Hippocampal formation (tissue), 2 donors: ENCODE data around the gene TAF3.

Experiments
- DNase-seq, 2 donors: peaks; one replicate each; lab custom pipeline; 2025; lab: John Stamatoyannopoulos, UW

TAF3 gene

DNA sequence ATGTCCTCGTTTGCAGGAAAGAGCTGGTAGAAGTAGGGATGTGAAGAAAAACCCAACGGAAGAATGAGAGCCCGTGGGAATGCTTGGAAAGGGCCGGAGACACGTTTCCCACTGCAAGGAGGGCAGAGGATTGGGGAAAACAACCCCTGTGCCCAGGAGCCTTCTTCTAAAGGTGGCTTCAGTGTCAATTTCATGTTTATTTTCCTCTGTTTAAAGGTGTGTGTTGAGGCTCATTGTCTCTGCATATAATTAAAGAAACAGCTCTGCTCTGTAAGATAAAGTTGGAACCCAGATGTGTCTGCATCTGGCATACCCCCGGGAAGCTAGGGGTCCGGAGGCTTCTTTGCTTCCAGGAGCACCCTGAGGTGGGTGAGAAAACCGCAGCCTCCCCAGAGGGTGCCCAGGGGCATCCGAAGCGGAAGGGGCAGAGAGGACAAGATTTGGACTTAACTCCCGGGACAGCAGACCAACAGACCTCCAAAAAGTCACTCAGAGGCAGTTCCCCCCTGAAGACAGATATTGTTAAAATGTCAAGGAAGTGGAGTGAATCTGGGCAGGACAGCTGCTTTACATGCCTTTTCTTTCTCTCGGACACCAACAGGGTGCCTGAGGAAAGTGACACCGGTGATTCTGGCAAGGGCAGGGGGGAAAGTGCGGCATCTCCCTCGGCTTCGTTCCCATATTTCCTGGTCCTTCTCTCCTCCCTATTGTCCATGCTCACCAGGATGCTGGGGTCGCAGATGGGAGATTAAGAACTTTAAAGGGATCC lies 227.6 kb downstream of the TAF3 start:
- DNase-seq: no peak

DNA sequence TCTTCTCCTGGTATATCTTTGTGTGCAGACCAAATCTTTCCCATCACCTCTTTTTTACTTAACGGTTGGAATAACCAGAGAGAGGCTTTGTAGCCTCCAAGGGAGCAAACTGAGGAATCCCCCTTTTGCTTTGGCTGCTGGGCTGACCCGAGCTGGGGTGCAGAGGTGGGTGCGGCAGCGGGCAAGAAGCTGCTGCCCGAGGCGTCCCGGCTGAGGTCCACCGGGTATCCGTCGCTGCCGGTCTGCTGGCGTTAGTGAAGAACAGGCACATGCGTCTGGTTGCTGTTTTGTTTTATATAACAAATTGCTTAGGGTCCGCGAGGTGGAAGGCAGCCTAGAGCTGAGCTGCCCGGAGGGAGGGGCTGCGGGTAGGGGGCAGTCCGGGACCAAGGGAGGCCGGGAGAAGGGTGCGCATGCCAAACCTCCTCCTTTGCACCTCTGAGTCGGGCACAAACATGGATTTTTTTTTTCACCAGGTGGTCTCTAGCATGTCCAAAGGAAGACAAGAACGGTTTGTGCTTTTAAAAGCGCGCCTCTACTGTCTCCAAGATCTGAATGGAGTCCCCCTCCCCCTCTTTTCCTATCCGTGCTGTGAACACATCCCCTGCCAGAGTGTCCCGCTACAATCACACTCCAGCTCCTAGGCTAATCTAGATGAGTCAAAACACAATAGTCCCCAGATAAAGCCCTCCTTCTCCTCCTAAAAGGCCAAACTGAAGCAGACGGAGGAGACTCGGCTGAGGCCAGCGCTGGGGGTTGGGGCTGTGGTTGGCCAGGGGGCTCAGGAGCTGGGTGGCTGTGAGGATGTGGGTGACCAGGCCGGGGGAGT lies 229.4 kb downstream of the TAF3 start:
- no peak for DNase-seq

DNA sequence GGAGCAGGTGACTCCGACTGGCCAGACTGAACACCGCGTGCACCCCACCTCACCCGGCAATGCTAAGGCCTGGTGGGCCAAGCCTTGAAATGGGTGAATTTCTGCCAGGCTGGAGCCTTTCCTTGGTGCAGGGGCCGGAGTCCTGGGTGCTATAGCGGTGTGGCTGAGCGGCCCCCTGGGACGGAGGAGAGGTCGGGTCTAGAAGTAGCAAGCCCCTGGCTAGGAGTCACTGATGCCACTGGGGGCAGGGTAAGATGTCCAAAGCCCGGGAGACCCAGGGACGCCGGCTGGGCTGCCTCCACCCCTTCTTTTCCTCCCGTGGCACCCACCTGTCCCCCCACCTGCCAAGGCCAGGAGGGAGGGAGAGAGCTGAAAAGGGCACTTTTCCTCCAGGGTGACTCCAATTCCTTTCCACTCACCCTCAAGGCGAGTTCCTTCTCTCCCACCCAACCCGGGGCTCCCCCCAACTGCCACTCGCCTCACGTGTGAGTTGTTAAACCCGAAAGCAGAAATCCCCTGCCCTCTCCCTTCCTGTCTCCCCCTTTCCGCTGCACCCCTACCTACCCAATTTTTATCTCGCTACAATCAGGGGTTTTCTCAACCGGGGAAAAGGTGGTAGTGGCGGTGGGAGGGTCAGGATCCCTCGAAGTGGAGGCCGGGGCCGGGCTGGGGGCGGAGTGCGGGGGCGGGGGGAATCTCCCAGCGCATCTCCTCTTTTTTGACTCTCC lies 230.1 kb downstream of the TAF3 start:
- no peak for DNase-seq

DNA sequence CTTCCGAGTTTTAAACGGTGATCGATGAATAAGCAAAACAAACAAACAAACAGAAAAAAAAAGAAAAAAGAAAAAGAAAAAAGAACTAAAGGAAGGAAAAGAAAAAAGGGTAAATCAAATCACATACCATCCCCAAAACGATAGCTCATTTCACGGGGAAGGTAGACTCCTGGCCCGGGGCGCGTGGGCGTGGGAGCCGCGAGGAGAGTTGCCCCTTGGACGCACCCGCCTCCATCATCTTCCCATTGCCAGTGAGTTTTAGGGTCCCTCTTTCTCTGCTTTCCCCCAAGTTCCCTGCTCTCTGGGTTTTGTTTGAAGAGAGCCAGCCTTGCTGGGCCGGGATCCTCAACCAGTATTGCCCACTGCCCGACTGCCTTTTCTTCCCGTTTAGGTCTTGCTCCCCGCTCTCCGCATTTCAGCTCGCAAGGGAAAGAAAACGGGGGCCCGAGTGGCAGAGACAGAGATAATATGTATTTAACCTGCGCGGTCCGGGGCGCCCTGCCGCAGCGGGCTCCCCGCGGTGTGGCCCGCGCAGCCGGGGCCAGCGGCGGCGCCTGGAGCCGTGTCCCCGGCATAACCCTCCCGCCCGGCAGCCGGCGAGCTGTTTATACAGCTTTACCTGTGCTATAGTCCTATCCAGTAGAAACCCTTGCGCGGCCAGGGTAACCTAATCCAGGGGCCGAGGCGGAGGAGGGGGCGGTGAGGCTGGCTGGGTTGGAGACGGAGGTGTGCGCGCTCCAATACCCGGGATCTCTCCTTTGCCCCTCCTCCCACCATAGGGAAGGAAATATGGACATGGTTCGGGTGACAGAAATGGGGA lies 230.9 kb downstream of the TAF3 start:
- DNase-seq: no peak

- no peak for DNase-seq
Measured at GRCh38 chr10:8049865-8050555, 231.7 kb downstream of the TAF3 start.

GRCh38 chr10:8050556-8051108 lies 232.3 kb downstream of the TAF3 start:
- no peak for DNase-seq

GRCh38 chr10:8051109-8051821 lies 233.0 kb downstream of the TAF3 start:
- DNase-seq: no peak

- no peak for DNase-seq
Measured at GRCh38 chr10:8051851-8052257, 233.5 kb downstream of the TAF3 start.

DNA sequence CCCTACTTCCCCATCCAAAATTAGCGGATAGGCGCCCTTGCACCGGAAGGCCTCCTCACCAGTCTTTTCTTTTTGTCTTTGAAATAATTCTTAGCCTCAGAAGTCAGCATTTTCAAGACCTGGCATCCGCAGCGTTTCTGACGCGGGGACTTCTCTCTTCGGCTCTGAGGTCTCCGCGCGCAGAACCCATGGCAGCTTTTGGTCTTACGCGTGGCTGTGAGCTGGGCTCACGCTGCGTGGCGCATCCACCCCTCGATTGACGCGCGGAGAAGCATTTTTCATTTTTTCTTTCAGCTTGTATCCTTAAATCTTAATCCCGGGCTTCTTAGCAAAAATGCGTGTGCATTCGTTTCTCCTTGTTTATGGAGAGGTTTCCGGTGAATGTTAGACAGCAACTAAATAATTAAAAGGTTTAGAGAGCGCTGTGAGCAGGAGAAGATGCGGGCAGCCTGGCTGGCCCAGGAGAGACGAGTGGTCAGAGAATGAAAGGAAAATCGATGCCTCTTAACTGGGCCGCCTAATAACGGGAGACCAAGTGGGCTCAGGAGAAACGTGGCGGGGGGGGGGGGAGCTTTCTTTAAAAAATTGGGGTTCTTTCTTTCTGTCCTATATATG lies 234.1 kb downstream of the TAF3 start:
- no peak for DNase-seq

- DNase-seq: no peak
Measured at GRCh38 chr10:8052956-8053445, 234.7 kb downstream of the TAF3 start.

DNA sequence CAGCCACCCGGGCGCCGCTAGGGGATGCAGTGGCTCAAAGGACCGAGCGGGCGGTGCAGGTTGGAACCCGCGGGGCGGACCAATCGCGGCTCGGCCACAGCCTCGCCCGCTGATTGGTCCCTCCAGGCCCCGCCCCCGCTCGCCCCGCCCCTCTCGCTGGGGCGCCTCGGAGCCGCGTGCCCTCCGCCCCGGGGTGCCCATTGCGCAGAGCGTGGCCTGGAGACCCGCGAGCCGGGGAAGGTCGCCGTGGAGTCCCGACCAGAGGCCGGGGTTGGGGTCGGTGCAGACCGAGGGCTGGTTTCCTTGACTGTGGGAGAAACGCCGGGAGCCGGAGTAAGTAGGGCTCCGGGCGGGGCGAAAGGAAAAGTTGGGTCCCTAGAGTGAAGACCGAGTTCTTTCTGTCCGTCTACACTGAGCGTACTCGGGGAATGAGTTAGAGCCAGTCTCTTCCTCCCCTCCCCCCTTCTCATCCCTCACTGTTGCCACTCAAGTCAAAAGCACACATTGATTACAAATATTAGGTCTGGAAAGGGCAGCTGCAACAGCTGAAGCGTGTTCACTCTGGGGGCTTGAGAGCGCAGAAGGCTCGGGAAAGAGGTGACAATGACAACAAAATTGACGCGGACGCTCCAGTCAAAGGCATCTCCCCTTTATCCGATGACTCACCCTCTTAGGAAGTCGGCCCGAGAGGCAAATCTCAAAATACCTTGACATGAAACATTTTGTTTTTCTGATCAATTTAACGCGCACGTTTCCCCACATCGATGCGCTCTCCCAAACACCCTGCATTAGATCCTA lies 235.3 kb downstream of the TAF3 start:
- DNase-seq: peak; percentile 1 to 30

DNA sequence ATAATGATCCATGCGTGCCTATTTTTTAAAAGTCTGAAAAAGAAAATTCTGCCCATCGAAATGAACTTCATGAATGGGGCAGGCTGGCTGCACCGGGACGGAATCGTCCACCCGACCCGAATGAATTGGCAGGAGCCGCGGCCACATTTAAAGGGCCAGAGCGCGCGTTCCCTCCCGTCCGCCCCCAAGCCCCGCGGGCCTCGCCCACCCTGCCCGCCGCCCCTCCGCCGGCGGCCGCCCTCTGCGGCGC lies 235.9 kb downstream of the TAF3 start:
- DNase-seq: no peak

GRCh38 chr10:8054494-8055407 lies 236.4 kb downstream of the TAF3 start, which contains the start of gene GATA3:
Gene GATA3, plus strand, starts transcription at chr10:8054688. Its CDS starts 968 bp downstream, at chr10:8055656.
- DNase-seq: no peak

DNA sequence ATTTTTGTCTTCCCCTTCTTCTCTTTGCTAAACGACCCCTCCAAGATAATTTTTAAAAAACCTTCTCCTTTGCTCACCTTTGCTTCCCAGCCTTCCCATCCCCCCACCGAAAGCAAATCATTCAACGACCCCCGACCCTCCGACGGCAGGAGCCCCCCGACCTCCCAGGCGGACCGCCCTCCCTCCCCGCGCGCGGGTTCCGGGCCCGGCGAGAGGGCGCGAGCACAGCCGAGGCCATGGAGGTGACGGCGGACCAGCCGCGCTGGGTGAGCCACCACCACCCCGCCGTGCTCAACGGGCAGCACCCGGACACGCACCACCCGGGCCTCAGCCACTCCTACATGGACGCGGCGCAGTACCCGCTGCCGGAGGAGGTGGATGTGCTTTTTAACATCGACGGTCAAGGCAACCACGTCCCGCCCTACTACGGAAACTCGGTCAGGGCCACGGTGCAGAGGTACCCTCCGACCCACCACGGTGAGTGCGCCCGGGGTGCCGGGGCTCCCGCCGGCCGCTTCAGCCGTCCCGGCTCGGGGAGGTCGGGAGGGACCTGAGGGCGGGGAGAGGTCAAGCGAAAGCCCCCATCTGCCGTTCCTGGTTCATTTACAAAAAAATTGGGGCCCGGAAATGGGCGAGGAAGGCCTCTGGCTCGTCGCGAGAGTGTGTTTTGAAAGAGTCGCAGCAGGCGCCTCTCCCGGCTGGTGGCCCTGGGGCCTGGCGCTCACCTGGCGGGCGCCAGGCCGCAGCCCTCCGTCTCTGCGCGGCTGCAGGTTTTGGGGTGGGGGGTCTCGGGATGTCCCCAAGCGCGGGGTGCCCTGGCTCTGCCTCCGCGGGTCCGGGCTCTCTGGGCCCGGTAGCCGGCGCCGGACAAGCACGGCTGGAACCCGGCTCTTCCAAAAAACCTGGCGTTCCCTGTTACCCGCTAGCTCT lies 237.4 kb downstream of the TAF3 start:
- no peak for DNase-seq

- DNase-seq: no peak
Measured at GRCh38 chr10:8056378-8056777, 238.1 kb downstream of the TAF3 start.

DNA sequence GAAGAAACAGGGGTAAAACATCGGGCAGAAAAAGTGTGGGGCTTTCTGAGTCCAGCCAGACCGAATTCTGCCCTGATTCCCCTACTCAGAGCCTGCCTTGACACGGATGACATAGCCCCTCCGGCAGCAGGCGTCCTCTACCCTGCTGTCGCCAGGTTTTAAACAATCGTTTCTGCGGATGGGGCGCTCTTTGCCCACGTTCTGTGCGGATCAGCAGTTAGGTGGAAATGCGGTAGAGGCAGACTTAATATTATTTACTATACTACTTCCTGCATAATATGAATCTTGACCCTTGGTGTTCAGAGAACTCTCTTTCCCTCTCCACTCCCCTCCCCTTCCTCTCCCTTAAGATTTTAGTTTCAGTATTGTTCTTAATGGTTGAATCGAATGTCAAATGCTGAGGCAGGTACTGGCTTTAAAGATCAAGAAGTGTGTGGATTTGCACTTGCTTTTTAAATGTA lies 238.6 kb downstream of the TAF3 start:
- no peak for DNase-seq
